ENCODE results near the gene ADCYAP1. TPM values are rescaled to one million over a fixed set of nuclear protein-coding genes. Genes with fewer than 3 reads are reported as not detected.

The ADCYAP1 gene
- polyA plus RNA-seq, 1 donor (not counting 4 experiments of a cell fraction or from before 2014, with no cell fraction given), result not detected

GRCh38 chr18:934518-935133, 30.0 kb downstream of the ADCYAP1 start:
- Histone ChIP-seq H3K27me3 (ENCODE audit: control insufficient read depth, extremely low read depth, insufficient read depth, low read length) (no peaks in the 10 kb centered on the region), H3K79me2 (ENCODE audit: control insufficient read depth, insufficient read depth, low read length) (no peaks in the 10 kb centered on the region), H4K20me1 (ENCODE audit: control insufficient read depth, extremely low read depth, insufficient read depth, low read length) (no peaks in the 10 kb centered on the region), H3K9ac (ENCODE audit: control insufficient read depth, extremely low read depth, insufficient read depth, low read length) (no peak overlapping the region), H3K4me1 (ENCODE audit: control insufficient read depth, extremely low read depth, insufficient read depth, low read length) (no peaks in the 10 kb centered on the region), H3K4me2 (ENCODE audit: control insufficient read depth, extremely low read depth, insufficient read depth, low read depth, low read length) (no peak overlapping the region), H2AFZ (ENCODE audit: control insufficient read depth, low read length) (no peak overlapping the region), H3K27ac (ENCODE audit: control insufficient read depth, insufficient read depth, low read length) (no peak overlapping the region), H3K4me3 (ENCODE audit: control insufficient read depth in 2 of 3, extremely low read depth in 1 of 3, insufficient read depth in 2 of 3, low read depth in 1 of 3, low read length in 3 of 3) (no peak overlapping the region), H3K9me3 (ENCODE audit: control insufficient read depth, low read depth, low read length) (no peaks in the 10 kb centered on the region), H3K36me3 (ENCODE audit: control insufficient read depth in 2 of 2, extremely low read depth in 1 of 2, insufficient read depth in 2 of 2, low read length in 2 of 2) (no peaks in the 10 kb centered on the region), H3K9me1 (ENCODE audit: control insufficient read depth, extremely low read depth, insufficient read depth, low read length) (no peaks in the 10 kb centered on the region)
- TF ChIP-seq EZH2 (IDR thresholded peaks at IDR 0.05; ENCODE audit: low read length), result no peak
- TF ChIP-seq, protein P1, sequence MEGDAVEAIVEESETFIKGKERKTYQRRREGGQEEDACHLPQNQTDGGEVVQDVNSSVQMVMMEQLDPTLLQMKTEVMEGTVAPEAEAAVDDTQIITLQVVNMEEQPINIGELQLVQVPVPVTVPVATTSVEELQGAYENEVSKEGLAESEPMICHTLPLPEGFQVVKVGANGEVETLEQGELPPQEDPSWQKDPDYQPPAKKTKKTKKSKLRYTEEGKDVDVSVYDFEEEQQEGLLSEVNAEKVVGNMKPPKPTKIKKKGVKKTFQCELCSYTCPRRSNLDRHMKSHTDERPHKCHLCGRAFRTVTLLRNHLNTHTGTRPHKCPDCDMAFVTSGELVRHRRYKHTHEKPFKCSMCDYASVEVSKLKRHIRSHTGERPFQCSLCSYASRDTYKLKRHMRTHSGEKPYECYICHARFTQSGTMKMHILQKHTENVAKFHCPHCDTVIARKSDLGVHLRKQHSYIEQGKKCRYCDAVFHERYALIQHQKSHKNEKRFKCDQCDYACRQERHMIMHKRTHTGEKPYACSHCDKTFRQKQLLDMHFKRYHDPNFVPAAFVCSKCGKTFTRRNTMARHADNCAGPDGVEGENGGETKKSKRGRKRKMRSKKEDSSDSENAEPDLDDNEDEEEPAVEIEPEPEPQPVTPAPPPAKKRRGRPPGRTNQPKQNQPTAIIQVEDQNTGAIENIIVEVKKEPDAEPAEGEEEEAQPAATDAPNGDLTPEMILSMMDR (optimal IDR thresholded peaks at IDR 0.05 in 1 of 3, IDR thresholded peaks at IDR 0.05 in 1 of 3, conservative IDR thresholded peaks at IDR 0.05 in 1 of 3; ENCODE audit: extremely low read depth in 1 of 3, insufficient read depth in 2 of 3, low read length in 3 of 3), result no peak
- no peak for DNase-seq (ENCODE audit: low read depth, low spot score)
- no peak for FAIRE-seq
- dilution Hi-C loops (cut with MboI; ENCODE audit: extremely low pct_ligation_motif_present, low sequenced_read_pairs), result no loop called here

- DNase-seq (ENCODE audit: low read depth, low spot score) (no peak), FAIRE-seq (no peak)
- Histone ChIP-seq H3K27ac (ENCODE audit: control insufficient read depth, insufficient read depth, low read length) (no peak overlapping the region), H3K4me2 (ENCODE audit: control insufficient read depth, extremely low read depth, insufficient read depth, low read depth, low read length) (no peak overlapping the region), H2AFZ (ENCODE audit: control insufficient read depth, low read length) (no peak overlapping the region), H3K4me3 (ENCODE audit: control insufficient read depth in 2 of 3, extremely low read depth in 1 of 3, insufficient read depth in 2 of 3, low read depth in 1 of 3, low read length in 3 of 3) (no peak overlapping the region), H3K79me2 (ENCODE audit: control insufficient read depth, insufficient read depth, low read length) (no peaks in the 10 kb centered on the region), H3K9me3 (ENCODE audit: control insufficient read depth, low read depth, low read length) (no peaks in the 10 kb centered on the region), H3K4me1 (ENCODE audit: control insufficient read depth, extremely low read depth, insufficient read depth, low read length) (no peaks in the 10 kb centered on the region), H3K9ac (ENCODE audit: control insufficient read depth, extremely low read depth, insufficient read depth, low read length) (no peak overlapping the region), H4K20me1 (ENCODE audit: control insufficient read depth, extremely low read depth, insufficient read depth, low read length) (no peaks in the 10 kb centered on the region), H3K9me1 (ENCODE audit: control insufficient read depth, extremely low read depth, insufficient read depth, low read length) (no peaks in the 10 kb centered on the region), H3K27me3 (ENCODE audit: control insufficient read depth, extremely low read depth, insufficient read depth, low read length) (no peaks in the 10 kb centered on the region), H3K36me3 (ENCODE audit: control insufficient read depth in 2 of 2, extremely low read depth in 1 of 2, insufficient read depth in 2 of 2, low read length in 2 of 2) (no peaks in the 10 kb centered on the region)
- dilution Hi-C loops (cut with MboI; ENCODE audit: extremely low pct_ligation_motif_present, low sequenced_read_pairs), result no loop called here
- no peak for TF ChIP-seq EZH2 (IDR thresholded peaks at IDR 0.05; ENCODE audit: low read length)
- TF ChIP-seq, protein P1 (optimal IDR thresholded peaks at IDR 0.05 in 1 of 3, IDR thresholded peaks at IDR 0.05 in 1 of 3, conservative IDR thresholded peaks at IDR 0.05 in 1 of 3; ENCODE audit: extremely low read depth in 1 of 3, insufficient read depth in 2 of 3, low read length in 3 of 3), result no peak
Measured at GRCh38 chr18:936941-937340, 32.3 kb downstream of the ADCYAP1 start.

All from keratinocyte (primary cell).